WERI-Rb-1 (cell line): ENCODE measurements around the gene MAPKAPK3.

ENCODE experiments used
- DNase-seq: peaks from one replicate; pipeline ENCODE4 v3.0.0-alpha.2; 2020
- H3K27ac ChIP-seq: fragments of 250-450 bp; sonication (Bioruptor Pico); 2 replicates; pipeline ENCODE4 v1.5.1; 2020; ENCODE audit warnings: mild to moderate bottlenecking, moderate library complexity
- H3K27me3 ChIP-seq: fragments of 250-450 bp; sonication (Bioruptor Pico); 2 replicates; pipeline ENCODE4 v1.5.1; 2021; ENCODE audit warnings: mild to moderate bottlenecking, low read depth, moderate library complexity; ENCODE audit not compliant: insufficient read depth, severe bottlenecking
- H3K36me3 ChIP-seq: fragments of 250-450 bp; sonication (Bioruptor Pico); 2 replicates; pipeline ENCODE4 v1.5.1; 2020; ENCODE audit warnings: mild to moderate bottlenecking, moderate library complexity
- H3K4me3 ChIP-seq: 2 replicates; pipeline ENCODE4 v1.5.1; 2011; ENCODE audit warnings: low read depth, mild to moderate bottlenecking, control low read depth, low read length
- H3K9me3 ChIP-seq: fragments of 250-450 bp; sonication (Bioruptor Pico); 2 replicates; pipeline ENCODE4 v1.5.1; 2021; ENCODE audit warnings: mild to moderate bottlenecking, moderate library complexity; ENCODE audit not compliant: severe bottlenecking
- TF ChIP-seq, protein P1 (sequence below): IDR thresholded peaks from 2 replicates; pipeline ENCODE4 v1.5.1; 2011; ENCODE audit warnings: low read depth, mild to moderate bottlenecking, control low read depth, inconsistent platforms, low read length

MAPKAPK3 gene

GRCh38 chr3:50627407-50628051 lies 10.6 kb downstream of the MAPKAPK3 start:
- no peak overlapping the region for H3K27ac ChIP-seq
- peak; percentile 74 for DNase-seq
- TF ChIP-seq, protein P1, sequence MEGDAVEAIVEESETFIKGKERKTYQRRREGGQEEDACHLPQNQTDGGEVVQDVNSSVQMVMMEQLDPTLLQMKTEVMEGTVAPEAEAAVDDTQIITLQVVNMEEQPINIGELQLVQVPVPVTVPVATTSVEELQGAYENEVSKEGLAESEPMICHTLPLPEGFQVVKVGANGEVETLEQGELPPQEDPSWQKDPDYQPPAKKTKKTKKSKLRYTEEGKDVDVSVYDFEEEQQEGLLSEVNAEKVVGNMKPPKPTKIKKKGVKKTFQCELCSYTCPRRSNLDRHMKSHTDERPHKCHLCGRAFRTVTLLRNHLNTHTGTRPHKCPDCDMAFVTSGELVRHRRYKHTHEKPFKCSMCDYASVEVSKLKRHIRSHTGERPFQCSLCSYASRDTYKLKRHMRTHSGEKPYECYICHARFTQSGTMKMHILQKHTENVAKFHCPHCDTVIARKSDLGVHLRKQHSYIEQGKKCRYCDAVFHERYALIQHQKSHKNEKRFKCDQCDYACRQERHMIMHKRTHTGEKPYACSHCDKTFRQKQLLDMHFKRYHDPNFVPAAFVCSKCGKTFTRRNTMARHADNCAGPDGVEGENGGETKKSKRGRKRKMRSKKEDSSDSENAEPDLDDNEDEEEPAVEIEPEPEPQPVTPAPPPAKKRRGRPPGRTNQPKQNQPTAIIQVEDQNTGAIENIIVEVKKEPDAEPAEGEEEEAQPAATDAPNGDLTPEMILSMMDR = peak; percentile 75
- no peaks in the 10 kb centered on the region; the same call in 1 of the 2 replicates for H3K36me3 ChIP-seq
- H3K4me3 ChIP-seq = no peak overlapping the region
- H3K27me3 ChIP-seq = no peaks in the 10 kb centered on the region
- H3K9me3 ChIP-seq = no peaks in the 10 kb centered on the region

DNA sequence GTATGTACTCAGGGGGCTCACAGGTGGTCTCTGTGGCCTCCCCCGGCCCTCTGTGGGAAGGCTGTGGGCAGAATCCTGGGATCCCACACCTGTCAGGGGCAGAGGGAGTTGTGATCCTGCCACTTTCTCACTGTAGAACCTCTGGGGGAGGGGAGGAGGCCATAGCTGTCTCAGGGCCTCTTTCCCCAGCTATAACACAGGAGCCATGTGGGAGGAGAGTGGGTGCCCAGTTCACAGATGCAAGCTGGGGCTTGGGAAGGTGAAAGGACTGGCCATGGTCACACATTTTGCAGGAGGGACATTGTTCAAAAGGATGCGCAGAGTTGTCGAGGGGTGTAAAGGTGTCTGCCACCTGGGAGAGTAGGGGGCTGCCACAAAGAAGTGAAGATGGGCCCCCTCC lies 11.7 kb downstream of the MAPKAPK3 start:
- H3K36me3 ChIP-seq = no peaks in the 10 kb centered on the region; the same call in 1 of the 2 replicates
- no peaks in the 10 kb centered on the region for H3K9me3 ChIP-seq
- no peak overlapping the region for H3K4me3 ChIP-seq
- TF ChIP-seq, protein P1 = no peak
- DNase-seq = no peak
- no peaks in the 10 kb centered on the region for H3K27me3 ChIP-seq
- no peak overlapping the region for H3K27ac ChIP-seq

DNA sequence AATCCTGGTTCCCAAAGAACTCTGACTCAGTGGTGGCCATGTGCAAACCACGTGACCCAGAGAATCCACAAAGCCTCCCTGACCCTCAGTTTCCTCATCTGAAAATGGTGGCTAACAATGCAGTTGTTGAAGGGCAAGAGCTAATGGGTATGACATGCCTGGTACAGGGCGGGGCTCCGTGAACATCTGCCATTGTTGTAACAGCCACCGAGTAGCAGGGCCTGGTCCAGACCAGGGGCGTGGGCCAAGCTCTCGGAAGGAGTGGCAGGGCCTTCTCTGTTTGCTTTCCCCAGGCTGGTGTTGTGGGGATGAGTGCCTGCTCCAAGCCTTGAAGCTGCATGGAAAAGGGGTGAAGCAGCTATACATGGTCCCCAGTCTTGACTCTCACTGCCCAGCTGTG lies 13.4 kb downstream of the MAPKAPK3 start:
- no peaks in the 10 kb centered on the region for H3K27me3 ChIP-seq
- no peak overlapping the region for H3K27ac ChIP-seq
- no peaks in the 10 kb centered on the region for H3K36me3 ChIP-seq

DNA sequence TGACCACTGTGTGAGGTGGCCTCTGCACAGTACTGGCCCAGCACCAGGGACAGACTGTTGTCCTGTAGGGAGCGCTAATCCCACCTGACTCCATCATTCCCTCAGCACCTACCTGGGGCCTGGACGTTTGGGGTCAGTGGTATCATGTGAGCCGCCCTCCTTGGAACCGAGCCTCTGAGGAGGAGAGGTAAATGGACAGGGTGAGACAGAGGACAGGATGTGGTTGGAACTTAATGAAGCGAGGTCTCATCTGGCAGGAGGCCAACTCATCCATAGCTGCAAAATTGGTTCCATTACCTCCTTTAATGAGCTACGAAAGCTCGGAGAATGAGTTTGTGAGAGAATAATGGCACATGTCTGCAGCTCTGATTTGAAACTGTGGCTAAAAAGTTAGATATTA lies 13.9 kb downstream of the MAPKAPK3 start:
- Histone ChIP-seq H3K4me3 (no peak overlapping the region), H3K27me3 (no peaks in the 10 kb centered on the region), H3K27ac (no peak overlapping the region), H3K9me3 (no peaks in the 10 kb centered on the region), H3K36me3 (no peaks in the 10 kb centered on the region)
- TF ChIP-seq, protein P1 = no peak
- no peak for DNase-seq

More for the DNA sequence above, 13.4 kb downstream of the MAPKAPK3 start:
- no peak for DNase-seq
- TF ChIP-seq, protein P1 = no peak
- Histone ChIP-seq H3K9me3 (no peaks in the 10 kb centered on the region), H3K4me3 (no peak overlapping the region)

GRCh38 chr3:50632450-50632849 lies 15.5 kb downstream of the MAPKAPK3 start:
- TF ChIP-seq, protein P1 = no peak
- no peaks in the 10 kb centered on the region for H3K36me3 ChIP-seq
- H3K9me3 ChIP-seq = no peaks in the 10 kb centered on the region
- H3K4me3 ChIP-seq = no peak overlapping the region
- no peak overlapping the region for H3K27ac ChIP-seq
- no peak for DNase-seq
- no peaks in the 10 kb centered on the region for H3K27me3 ChIP-seq

- DNase-seq = no peak
- Histone ChIP-seq H3K4me3 (no peak overlapping the region), H3K9me3 (no peaks in the 10 kb centered on the region), H3K36me3 (no peaks in the 10 kb centered on the region), H3K27me3 (no peaks in the 10 kb centered on the region), H3K27ac (no peak overlapping the region)
- TF ChIP-seq, protein P1 = no peak
Observed at GRCh38 chr3:50633230-50633790, 16.4 kb downstream of the MAPKAPK3 start.
